WTC11 (cell line): ENCODE results near the gene EVA1C.

ENCODE experiments used
- ATF2 ChIP-seq: sonication (generic); formaldehyde crosslinking; IDR thresholded peaks from 2 replicates; pipeline ENCODE4 v1.8.1; 2022; ENCODE audit warnings: low read depth, missing genetic modification reagents, borderline replicate concordance
- CTCF ChIP-seq: fragments of 200-600 bp; IDR thresholded peaks from 2 replicates; pipeline ENCODE4 v1.8.0; 2022; ENCODE audit warnings: antibody characterized with exemption
- ESRRA ChIP-seq: sonication (generic); formaldehyde crosslinking; IDR thresholded peaks from 2 replicates; pipeline ENCODE4 v1.8.1; 2022; ENCODE audit warnings: mild to moderate bottlenecking, missing genetic modification reagents, borderline replicate concordance
- FOXP4 ChIP-seq: sonication (generic); formaldehyde crosslinking; IDR thresholded peaks from 2 replicates; pipeline ENCODE4 v1.8.0; 2022; ENCODE audit warnings: mild to moderate bottlenecking, missing genetic modification reagents
- GRHL2 ChIP-seq: fragments of 250-450 bp; sonication (Bioruptor Pico); IDR thresholded peaks from 2 replicates; pipeline ENCODE4 v1.8.0; 2022; ENCODE audit warnings: mild to moderate bottlenecking, moderate library complexity; ENCODE audit not compliant: insufficient replicate concordance, severe bottlenecking
- SP1 ChIP-seq: sonication (generic); formaldehyde crosslinking; conservative IDR thresholded peaks from 2 replicates; pipeline ENCODE4 v1.8.1; 2022; ENCODE audit warnings: missing genetic modification reagents
- TEAD1 ChIP-seq: sonication (generic); formaldehyde crosslinking; IDR thresholded peaks from 2 replicates; pipeline ENCODE4 v1.8.0; 2022; ENCODE audit warnings: mild to moderate bottlenecking, missing genetic modification reagents
- ZNF121 ChIP-seq: sonication (generic); formaldehyde crosslinking; IDR thresholded peaks from 2 replicates; pipeline ENCODE4 v1.8.0; 2023; ENCODE audit warnings: missing genetic modification reagents
- ZNF232 ChIP-seq: sonication (generic); formaldehyde crosslinking; IDR thresholded peaks from 2 replicates; pipeline ENCODE4 v1.8.0; 2022; ENCODE audit warnings: mild to moderate bottlenecking, missing genetic modification reagents
- ZNF416 ChIP-seq: fragments of 250-450 bp; sonication (Bioruptor Pico); IDR thresholded peaks from 2 replicates; pipeline ENCODE4 v1.9.0; 2021; ENCODE audit warnings: mild to moderate bottlenecking, inconsistent platforms

- no peak for TF ChIP-seq CTCF
- TF ChIP-seq ATF2 (CRISPR knock-in tag) = no peak
- no peak for TF ChIP-seq ZNF121 (CRISPR knock-in tag)
- no peak for TF ChIP-seq TEAD1 (CRISPR knock-in tag)
- TF ChIP-seq ZNF232 = no peak
- no peak for TF ChIP-seq ZNF416 (CRISPR knock-in tag)
- TF ChIP-seq GRHL2 (CRISPR knock-in tag) = no peak
- no peak for TF ChIP-seq ESRRA
- no peak for TF ChIP-seq SP1 (CRISPR knock-in tag)
- TF ChIP-seq FOXP4 (CRISPR knock-in tag) = no peak
These were observed 34.5 kb upstream of the EVA1C start for GRCh38 chr21:32377991-32378390.
